ENCODE results near the gene TRAPPC12. TPM values are rescaled to one million over a fixed set of nuclear protein-coding genes. Genes with fewer than 3 reads are reported as not detected.
A peak's percentile ranks its signal among the peaks of the same experiment; 100 is the strongest.

Gene TRAPPC12
- total RNA-seq, 1 experiment from 2014 or later: 72.8 TPM

DNA sequence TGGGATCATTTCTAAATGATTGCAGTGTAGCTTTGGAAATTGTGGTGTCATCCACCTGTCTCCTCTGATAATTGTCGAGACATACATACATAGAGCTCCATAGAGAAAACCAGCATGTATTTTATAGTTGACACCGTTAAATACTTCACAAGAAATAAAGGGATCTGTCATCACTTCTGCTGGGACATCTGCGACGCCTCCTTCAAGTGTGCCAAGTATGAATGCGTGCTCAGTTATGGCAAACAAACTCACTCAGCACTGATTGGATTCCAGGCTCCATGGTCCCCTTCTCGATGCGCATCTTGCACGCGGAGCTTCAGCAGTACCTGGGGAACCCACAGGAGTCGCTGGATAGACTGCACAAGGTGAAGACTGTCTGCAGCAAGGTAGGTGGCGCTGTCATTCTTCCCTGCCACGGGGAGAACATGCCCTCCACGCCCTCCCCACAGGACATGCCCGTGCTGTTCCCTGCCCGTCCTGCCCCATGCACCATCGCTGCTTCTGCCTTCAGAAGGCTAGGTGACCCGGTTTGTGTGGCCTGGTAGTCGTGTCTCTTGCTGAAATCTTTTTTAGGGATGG lies 64.1 kb downstream of the TRAPPC12 start:
- POLR2A ChIA-PET: interaction anchor here (1.8 kb wide), 1 partner anchor 9 kb away, joined by 3 read pairs; no protein-coding TSS in a partner anchor
- Mint-ChIP-seq H3K27ac (0 out of 2 replicates have a peak overlapping the region, but pooled peaks have one; percentile 65), H3K9me3 (no peaks in the 10 kb centered on the region), H3K36me3 (peaks cover 25% of the 10 kb centered on the region), H3K4me1 (no peaks in the 10 kb centered on the region), H3K4me3 (no peak overlapping the region), H3K27me3 (ENCODE audit: low read depth) (no peaks in the 10 kb centered on the region)
- no peak for TF ChIP-seq TEAD4 (CRISPR knock-in tag; IDR thresholded peaks at IDR 0.05)
- no peak for TF ChIP-seq AFF4 (CRISPR knock-in tag; IDR thresholded peaks at IDR 0.05; ENCODE audit: borderline replicate concordance)
- no peak for TF ChIP-seq AR (CRISPR knock-in tag; IDR thresholded peaks at IDR 0.05)
- TF ChIP-seq, protein P1, sequence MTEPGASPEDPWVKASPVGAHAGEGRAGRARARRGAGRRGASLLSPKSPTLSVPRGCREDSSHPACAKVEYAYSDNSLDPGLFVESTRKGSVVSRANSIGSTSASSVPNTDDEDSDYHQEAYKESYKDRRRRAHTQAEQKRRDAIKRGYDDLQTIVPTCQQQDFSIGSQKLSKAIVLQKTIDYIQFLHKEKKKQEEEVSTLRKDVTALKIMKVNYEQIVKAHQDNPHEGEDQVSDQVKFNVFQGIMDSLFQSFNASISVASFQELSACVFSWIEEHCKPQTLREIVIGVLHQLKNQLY (CRISPR knock-in tag; IDR thresholded peaks at IDR 0.05): no peak
- TF ChIP-seq KAT7 (CRISPR knock-in tag; IDR thresholded peaks at IDR 0.05; ENCODE audit: borderline replicate concordance): no peak
- no peak for TF ChIP-seq JUN (CRISPR knock-in tag; IDR thresholded peaks at IDR 0.05)
- no peak for TF ChIP-seq E2F5 (CRISPR knock-in tag; IDR thresholded peaks at IDR 0.05)
- TF ChIP-seq ATF1 (CRISPR knock-in tag; IDR thresholded peaks at IDR 0.05): no peak
- TF ChIP-seq NR2C2 (CRISPR knock-in tag; IDR thresholded peaks at IDR 0.05): no peak
- no peak for TF ChIP-seq ELF4 (CRISPR knock-in tag; IDR thresholded peaks at IDR 0.05; ENCODE audit: low read depth)
- TF ChIP-seq ZNF138 (CRISPR knock-in tag; conservative IDR thresholded peaks at IDR 0.05): no peak
- no peak for TF ChIP-seq NFE2L1 (CRISPR knock-in tag; IDR thresholded peaks at IDR 0.05)
- no peak for TF ChIP-seq FOXK1 (CRISPR knock-in tag; IDR thresholded peaks at IDR 0.05)
- TF ChIP-seq SOX15 (CRISPR knock-in tag; IDR thresholded peaks at IDR 0.05): no peak
- CTCF ChIA-PET: interaction anchor here (0.6 to 3.8 kb wide), 16 partner anchors 8 to 208 kb away, joined by 3 to 30 read pairs (median 4); partner anchors contain the start of gene RNASEH1
- ATAC-seq (peak; percentile 94), DNase-seq (ENCODE audit: low spot score) (peak; percentile 51)

GRCh38 chr2:3445891-3446290 lies 66.4 kb downstream of the TRAPPC12 start:
- DNase-seq (ENCODE audit: low spot score): no peak
- H3K4me3 Mint-ChIP-seq: no peak overlapping the region
- peaks cover 30% of the 10 kb centered on the region for H3K36me3 Mint-ChIP-seq
- ATAC-seq: no peak
- no peak overlapping the region for H3K27ac Mint-ChIP-seq
- ChIA-PET CTCF (no interaction called here), POLR2A (no interaction called here)
- H3K27me3 Mint-ChIP-seq (ENCODE audit: low read depth): no peaks in the 10 kb centered on the region
- no peaks in the 10 kb centered on the region for H3K4me1 Mint-ChIP-seq
- no peaks in the 10 kb centered on the region for H3K9me3 Mint-ChIP-seq
- TF ChIP-seq E2F5 (CRISPR knock-in tag; IDR thresholded peaks at IDR 0.05): no peak
- TF ChIP-seq, protein P1 (CRISPR knock-in tag; IDR thresholded peaks at IDR 0.05): no peak
- no peak for TF ChIP-seq ARID4B (CRISPR knock-in tag; IDR thresholded peaks at IDR 0.05; ENCODE audit: borderline replicate concordance)
- TF ChIP-seq NFATC4 (CRISPR knock-in tag; IDR thresholded peaks at IDR 0.05): no peak
- no peak for TF ChIP-seq USF2 (CRISPR knock-in tag; IDR thresholded peaks at IDR 0.05)
- no peak for TF ChIP-seq HMGA2 (CRISPR knock-in tag; IDR thresholded peaks at IDR 0.05)
- no peak for TF ChIP-seq CREB1 (CRISPR knock-in tag; IDR thresholded peaks at IDR 0.05)
- TF ChIP-seq TP53 (CRISPR knock-in tag; IDR thresholded peaks at IDR 0.05): no peak
